ENCODE results near the gene ZDHHC11B.
"Not testable (repeated sequence)": the region's sequence is repeated elsewhere in the genome, so short reads cannot be mapped to it uniquely, and the experiment has no call there.

Gene ZDHHC11B

DNA sequence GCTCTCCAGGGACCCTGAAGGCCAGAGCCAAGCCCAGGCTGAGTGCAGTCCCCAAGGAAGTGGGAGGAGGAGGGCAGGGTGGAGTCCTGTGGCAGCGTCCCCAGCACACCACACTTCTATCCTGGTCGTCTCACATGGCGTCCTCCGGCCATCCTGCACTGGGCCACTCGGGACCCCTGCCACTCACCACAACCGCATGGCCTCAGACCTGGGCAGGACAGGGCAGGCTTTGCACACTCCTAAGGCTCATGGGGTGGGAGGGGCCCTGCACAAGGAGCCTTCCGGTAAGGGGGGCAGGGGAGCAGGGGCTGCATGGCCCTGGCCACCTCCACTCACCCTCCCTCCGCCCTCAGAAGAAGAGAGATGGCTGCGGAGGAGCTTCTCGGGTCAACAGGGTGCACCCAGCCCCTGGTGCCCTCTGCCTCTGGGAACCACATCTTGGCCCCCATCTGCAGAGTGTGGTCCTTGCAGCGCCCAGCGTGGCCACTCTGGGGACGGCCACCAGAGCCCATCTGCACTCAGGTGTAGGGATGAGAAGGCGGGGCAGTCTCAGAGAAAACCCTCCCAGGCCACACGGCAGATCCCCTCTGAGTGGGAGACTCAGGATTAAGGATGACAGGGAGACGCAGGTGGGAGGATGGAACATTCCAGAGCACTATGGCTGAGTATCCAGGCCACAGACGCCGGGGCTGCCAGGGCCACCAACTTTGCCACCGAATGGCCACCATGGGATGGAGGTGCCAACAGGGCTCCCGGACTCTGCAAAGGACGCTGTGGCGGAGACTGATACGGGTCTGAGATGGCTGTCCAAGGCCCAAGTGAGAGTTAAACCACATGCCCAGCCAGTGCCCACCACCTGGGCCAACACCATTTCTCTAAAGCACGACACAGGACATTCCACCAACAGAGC is 99.0 kb downstream of the ZDHHC11B start:
- no peaks in the 10 kb centered on the region for H3K9me3 Mint-ChIP-seq
- no peak overlapping the region for H3K27ac Mint-ChIP-seq
- TF ChIP-seq, protein P1, sequence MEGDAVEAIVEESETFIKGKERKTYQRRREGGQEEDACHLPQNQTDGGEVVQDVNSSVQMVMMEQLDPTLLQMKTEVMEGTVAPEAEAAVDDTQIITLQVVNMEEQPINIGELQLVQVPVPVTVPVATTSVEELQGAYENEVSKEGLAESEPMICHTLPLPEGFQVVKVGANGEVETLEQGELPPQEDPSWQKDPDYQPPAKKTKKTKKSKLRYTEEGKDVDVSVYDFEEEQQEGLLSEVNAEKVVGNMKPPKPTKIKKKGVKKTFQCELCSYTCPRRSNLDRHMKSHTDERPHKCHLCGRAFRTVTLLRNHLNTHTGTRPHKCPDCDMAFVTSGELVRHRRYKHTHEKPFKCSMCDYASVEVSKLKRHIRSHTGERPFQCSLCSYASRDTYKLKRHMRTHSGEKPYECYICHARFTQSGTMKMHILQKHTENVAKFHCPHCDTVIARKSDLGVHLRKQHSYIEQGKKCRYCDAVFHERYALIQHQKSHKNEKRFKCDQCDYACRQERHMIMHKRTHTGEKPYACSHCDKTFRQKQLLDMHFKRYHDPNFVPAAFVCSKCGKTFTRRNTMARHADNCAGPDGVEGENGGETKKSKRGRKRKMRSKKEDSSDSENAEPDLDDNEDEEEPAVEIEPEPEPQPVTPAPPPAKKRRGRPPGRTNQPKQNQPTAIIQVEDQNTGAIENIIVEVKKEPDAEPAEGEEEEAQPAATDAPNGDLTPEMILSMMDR (IDR thresholded peaks at IDR 0.05; ENCODE audit: unreplicated experiment in 3 of 3), result no peak
- H3K4me3 Mint-ChIP-seq, result no peak overlapping the region
- no peaks in the 10 kb centered on the region for H3K36me3 Mint-ChIP-seq (ENCODE audit: low read depth)
- H3K27me3 Mint-ChIP-seq (ENCODE audit: low read depth), result peaks cover 16% of the 10 kb centered on the region
- no peaks in the 10 kb centered on the region for H3K4me1 Mint-ChIP-seq

DNA sequence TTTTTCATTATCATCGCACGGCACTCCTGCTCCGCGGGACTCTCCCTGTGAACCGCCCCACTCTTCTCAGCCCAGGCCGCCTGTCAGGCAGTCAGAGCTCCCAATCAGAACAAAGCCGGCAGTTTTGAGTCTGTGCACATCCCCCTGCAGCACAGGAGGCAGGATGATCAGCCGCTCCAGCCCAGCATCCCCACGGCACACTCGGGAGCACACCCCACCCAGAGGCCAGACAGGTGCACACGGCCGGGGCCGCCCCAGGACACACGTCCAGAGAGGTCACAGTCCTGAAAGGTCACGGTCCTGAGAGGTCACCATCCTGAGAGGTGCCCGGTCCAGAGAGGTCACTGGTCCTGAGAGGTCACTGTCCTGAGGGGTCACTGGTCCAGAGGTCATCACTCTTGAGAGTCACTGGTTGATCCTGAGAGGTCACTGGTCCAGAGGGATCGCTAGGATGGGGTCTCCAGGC is 99.7 kb downstream of the ZDHHC11B start:
- H3K36me3 Mint-ChIP-seq (ENCODE audit: low read depth), result no peaks in the 10 kb centered on the region
- no peak overlapping the region for H3K27ac Mint-ChIP-seq
- no peaks in the 10 kb centered on the region for H3K4me1 Mint-ChIP-seq
- no peaks in the 10 kb centered on the region for H3K9me3 Mint-ChIP-seq
- TF ChIP-seq, protein P1 (IDR thresholded peaks at IDR 0.05; ENCODE audit: unreplicated experiment in 3 of 3), result no peak
- H3K27me3 Mint-ChIP-seq (ENCODE audit: low read depth), result peaks cover 16% of the 10 kb centered on the region
- no peak overlapping the region for H3K4me3 Mint-ChIP-seq

DNA sequence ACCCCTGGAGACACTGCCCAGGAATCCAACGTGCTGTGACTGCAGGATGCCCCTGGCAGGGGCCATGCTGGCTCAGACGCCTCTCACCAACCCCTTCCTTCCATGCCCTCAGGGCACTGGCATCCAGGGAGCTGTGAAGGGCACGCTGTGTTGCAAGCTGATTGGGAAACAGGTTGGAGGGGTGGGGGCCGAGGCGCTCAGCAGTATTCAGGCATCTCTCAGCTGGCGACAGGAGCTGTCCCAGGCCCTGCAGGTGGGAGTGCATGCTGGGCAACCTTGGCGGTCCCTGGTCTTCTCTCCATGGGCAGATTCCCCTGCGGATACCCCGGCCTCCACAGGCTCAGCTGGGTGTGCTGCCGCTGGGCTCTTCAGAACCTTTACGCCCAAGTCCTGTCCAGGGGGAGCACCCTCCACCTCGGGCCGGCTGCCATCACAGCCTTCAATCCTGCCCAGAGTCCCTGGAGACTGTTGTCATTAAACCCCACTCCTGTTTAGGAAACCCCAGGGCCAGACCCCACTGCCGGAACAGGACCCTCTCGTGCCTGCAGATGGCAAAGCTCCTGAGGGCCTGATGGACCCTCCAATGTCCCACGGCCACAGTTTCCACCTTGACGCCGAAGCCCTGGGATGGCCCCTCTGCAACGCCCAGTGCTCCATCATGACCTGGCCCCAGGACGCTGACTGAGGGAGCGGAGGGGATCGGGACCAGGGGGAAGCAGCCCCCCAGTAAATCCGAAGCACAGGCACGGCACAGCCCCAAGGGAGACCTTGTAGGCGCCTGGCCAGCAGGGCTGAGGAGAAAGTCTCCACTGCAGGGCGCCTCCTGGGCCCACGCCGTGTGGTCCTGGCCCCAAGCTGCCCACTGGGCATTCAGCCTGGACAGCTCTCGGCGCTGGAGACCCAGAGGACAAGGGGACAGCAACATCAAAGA is 100.7 kb downstream of the ZDHHC11B start:
- Mint-ChIP-seq H3K36me3 (ENCODE audit: low read depth) (no peaks in the 10 kb centered on the region), H3K27me3 (ENCODE audit: low read depth) (peaks cover 16% of the 10 kb centered on the region), H3K4me1 (no peaks in the 10 kb centered on the region), H3K4me3 (no peak overlapping the region), H3K27ac (no peak overlapping the region), H3K9me3 (no peaks in the 10 kb centered on the region)
- TF ChIP-seq, protein P1 (IDR thresholded peaks at IDR 0.05; ENCODE audit: unreplicated experiment in 3 of 3), result no peak

DNA sequence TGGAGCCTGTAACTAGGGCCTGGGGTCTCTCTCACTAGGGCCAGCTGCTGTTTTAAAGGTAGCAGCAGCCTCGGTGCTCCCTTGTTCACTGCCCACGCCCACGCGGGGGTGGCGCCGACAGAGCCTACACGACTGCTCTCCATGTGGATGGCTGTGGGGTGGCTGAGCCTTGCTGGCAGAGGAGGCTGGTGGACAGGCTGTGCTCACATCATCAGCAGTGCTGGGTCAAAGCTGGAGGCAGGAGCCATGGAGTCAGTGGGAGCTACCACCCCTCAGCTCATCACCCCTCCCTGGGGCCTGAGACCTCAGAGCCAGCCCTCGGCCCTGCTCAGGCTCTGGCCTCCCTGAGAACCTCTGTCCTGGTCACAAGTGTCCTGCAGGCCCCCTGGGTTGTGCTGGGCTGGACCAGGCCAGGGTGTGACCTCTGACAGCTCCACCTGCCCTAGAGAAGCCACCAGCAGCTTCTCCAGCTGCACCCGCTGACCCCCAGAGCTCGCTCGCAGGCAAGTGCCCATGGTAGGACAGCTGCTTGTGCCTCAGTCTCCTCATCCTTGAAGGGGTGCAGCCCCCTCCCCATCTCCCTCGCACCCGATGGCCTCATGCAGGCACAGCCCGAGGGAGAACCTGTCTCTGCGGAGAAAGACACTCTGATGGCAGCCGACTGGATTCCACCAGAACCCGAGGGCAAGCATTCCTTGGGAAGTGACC is 101.7 kb downstream of the ZDHHC11B start:
- not testable (repeated sequence) for H3K9me3 Mint-ChIP-seq; H3K36me3 Mint-ChIP-seq (ENCODE audit: low read depth); H3K4me3 Mint-ChIP-seq; H3K27ac Mint-ChIP-seq; H3K4me1 Mint-ChIP-seq
- H3K27me3 Mint-ChIP-seq (ENCODE audit: low read depth), result peaks cover 16% of the 10 kb centered on the region

DNA sequence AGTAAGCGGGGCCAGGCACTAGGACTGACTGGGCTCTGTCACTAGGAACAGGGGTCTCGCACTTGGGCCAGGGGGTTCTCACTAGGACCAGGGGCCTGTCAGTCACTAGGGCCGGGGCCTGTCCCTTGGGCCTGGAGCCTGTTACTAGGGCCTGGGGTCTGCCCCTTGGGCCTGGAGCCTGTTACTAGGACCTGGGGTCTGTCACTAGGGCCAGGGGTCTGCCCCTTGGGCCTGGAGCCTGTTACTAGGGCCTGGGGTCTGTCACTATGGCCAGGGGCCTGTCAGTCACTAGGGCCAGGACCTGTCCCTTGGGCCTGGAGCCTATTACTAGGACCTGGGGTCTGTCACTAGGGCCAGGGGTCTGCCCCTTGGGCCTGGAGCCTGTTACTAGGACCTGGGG is 102.3 kb downstream of the ZDHHC11B start:
- peaks cover 16% of the 10 kb centered on the region for H3K27me3 Mint-ChIP-seq (ENCODE audit: low read depth)
- H3K4me1 Mint-ChIP-seq; H3K4me3 Mint-ChIP-seq; H3K36me3 Mint-ChIP-seq (ENCODE audit: low read depth); H3K27ac Mint-ChIP-seq; H3K9me3 Mint-ChIP-seq: not testable (repeated sequence)

DNA sequence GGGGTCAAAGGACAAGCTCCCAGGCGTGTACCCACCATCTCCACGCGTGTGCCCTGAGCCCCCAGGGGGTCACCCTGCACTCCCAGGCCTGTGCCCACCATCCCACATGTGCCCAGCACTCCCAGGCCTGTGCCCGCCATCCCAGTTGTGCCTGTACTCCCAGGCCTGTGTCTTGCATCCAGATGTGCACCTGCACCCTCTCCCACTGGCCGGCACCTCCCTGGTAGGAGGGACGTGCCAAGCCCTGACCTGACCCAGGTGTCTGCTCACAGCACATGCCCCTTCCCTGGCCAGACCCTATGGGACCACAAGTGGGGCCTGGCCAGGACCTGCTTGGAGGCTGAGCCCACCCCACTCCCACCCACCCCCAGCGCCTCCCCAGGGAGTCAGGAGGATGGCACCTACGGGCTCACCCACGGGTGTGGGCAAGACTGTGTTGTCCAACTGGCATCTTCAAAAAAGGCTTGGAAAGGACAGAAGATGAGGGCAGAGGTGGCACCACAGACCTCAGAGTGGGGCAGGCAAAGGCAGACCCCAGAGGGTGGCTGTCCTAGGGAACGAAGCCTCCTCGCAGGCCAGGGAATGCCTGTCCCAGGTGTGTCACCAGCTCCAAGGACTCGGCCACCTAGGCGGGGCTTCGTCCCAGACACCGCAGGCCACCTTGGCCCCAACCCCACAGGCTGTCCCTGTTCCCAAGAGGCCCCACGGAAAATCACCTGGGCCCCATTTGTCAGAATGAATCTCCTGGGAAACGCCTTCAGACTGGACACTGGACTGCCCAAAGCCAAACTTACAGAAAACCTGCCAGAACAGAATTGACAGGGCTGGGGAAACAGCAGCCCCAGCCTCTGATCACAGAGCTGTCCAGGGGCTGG is 103.0 kb downstream of the ZDHHC11B start:
- H3K27ac Mint-ChIP-seq; H3K9me3 Mint-ChIP-seq; H3K36me3 Mint-ChIP-seq (ENCODE audit: low read depth); H3K4me3 Mint-ChIP-seq; H3K4me1 Mint-ChIP-seq: not testable (repeated sequence)
- peaks cover 12% of the 10 kb centered on the region for H3K27me3 Mint-ChIP-seq (ENCODE audit: low read depth)

DNA sequence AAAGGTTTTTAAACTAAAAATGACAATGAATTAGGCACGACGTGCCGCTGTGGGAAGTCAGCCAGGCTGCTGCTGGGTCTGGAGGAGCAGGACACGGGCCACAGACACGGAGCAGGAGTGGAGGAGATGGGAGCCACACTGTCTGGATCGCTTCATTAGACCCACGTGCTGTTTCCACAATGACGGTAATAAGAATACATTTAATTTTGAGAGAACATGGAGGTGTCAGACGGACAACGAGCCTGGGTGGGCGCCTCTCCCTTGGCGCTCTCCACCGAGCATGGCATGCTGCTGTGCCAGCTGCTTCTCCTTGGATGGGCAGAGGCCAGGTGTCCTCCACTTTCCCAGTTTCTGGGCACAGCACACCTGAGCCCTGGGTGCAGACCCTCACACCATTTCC is 103.7 kb downstream of the ZDHHC11B start:
- not testable (repeated sequence) for H3K36me3 Mint-ChIP-seq (ENCODE audit: low read depth); H3K27ac Mint-ChIP-seq; H3K9me3 Mint-ChIP-seq; H3K4me1 Mint-ChIP-seq; H3K4me3 Mint-ChIP-seq
- peaks cover 14% of the 10 kb centered on the region for H3K27me3 Mint-ChIP-seq (ENCODE audit: low read depth)

DNA sequence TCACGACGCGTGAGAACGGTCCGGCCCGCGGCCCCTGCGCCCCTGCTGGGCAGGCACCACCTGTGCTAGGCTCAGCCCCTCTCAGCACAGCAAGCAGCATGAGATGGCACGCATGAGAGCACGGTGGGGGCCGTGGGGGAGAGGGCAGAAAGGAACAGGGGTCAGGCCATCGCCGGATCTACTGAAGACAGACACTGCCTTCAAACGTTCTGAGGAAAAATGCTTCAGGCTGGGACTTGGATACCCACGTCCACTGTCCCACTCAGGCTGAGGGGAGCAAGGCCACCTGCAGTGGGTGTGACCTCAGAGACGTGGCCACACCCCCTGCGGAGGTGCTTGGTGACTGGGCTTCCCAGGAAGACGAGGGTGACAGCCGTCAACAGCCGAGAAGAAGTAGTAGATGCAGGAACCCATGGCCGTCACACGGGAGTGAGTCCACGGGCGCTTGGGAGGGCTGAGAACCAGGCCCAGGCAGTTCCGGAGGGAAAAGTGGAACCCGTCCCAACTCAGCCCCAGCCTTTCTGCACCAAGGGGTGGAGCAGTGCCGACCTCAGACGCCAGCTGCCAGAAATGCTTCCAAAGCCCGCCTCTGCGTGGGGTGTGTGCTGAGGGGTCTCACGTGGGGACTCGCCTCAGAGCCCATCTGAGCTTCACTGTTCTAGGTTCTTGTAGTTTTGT is 104.3 kb downstream of the ZDHHC11B start:
- H3K4me1 Mint-ChIP-seq; H3K27ac Mint-ChIP-seq; H3K36me3 Mint-ChIP-seq (ENCODE audit: low read depth); H3K9me3 Mint-ChIP-seq; H3K4me3 Mint-ChIP-seq: not testable (repeated sequence)
- peaks cover 12% of the 10 kb centered on the region for H3K27me3 Mint-ChIP-seq (ENCODE audit: low read depth)

DNA sequence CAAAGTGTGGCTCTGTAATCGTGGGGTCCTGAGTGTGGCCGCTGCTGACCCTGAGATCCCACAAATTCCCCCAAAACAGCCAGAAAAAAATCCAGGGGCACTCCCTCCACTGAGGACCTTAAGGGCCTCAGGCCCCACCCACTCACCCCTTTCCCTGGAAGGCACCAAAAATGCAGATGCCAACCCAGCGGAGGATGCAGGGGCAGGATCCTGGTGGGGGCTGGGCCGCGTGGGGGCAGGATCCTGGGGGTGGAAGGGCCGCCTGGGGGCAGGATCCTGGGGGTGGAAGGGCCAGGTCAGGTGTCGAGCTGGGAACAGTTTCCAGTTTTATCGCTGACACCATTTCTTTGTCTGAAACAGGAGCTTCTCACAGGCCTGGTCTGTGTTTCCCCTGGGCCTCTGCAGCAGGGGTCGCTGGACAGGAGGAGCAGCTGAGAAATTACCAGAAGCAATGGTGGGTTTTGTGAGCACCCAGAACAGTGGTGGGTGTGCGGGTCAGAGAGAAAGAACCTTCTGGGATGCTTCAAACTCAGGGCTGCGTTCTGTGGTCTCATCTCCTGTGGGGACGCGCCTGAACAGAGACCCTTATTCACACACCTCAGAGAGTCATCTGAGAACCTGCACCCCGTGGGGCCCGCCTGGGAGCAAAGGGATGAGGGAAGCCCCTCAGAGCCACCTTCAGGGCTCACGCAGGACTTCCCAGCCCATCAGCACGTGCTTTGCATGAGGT is 105.2 kb downstream of the ZDHHC11B start:
- not testable (repeated sequence) for H3K36me3 Mint-ChIP-seq (ENCODE audit: low read depth); H3K4me3 Mint-ChIP-seq; H3K27ac Mint-ChIP-seq; H3K9me3 Mint-ChIP-seq; H3K27me3 Mint-ChIP-seq (ENCODE audit: low read depth); H3K4me1 Mint-ChIP-seq
